Mammary epithelial cell (primary cell): Measurements from ENCODE around the gene TBXAS1.

Experiments used
- EZH2 ChIP-seq: IDR thresholded peaks from 2 replicates; pipeline ENCODE4 v1.6.1; 2012; ENCODE audit warnings: low read length, inconsistent platforms, borderline replicate concordance
- TF ChIP-seq, protein P1 (sequence below), 2 donors: IDR thresholded peaks in 1 of 2; conservative IDR thresholded peaks in 1 of 2; 2 replicates each; pipeline ENCODE4 v1.5.1; 2011 to 2012; ENCODE audit warnings: inconsistent platforms in 2 of 2, low read length in 2 of 2, mild to moderate bottlenecking in 2 of 2, control low read depth in 1 of 2, low read depth in 1 of 2; ENCODE audit not compliant: insufficient read depth in 1 of 2; ENCODE audit errors: extremely low read depth in 1 of 2

DNA sequence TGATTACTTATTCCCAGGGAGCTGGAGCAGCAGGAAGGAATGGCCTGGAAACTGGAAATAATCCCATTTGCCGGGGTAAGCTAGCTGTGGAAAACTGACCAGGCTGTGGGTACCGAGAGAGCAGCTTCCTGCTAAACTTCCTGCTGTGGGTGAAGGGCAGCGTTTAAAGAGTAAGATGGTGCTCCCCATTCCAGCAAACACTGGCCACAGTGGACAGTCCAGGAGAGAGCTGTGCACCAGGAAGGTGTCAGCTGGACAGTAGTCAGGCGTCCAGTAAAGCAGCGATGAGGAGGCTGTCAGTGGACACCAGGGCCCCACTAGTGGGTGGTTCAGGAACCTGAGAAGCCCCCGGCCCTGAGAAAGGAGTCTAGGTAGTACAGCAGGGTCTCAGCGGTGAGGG lies 55.4 kb downstream of the TBXAS1 start:
- TF ChIP-seq EZH2 = no peak
- TF ChIP-seq, protein P1, sequence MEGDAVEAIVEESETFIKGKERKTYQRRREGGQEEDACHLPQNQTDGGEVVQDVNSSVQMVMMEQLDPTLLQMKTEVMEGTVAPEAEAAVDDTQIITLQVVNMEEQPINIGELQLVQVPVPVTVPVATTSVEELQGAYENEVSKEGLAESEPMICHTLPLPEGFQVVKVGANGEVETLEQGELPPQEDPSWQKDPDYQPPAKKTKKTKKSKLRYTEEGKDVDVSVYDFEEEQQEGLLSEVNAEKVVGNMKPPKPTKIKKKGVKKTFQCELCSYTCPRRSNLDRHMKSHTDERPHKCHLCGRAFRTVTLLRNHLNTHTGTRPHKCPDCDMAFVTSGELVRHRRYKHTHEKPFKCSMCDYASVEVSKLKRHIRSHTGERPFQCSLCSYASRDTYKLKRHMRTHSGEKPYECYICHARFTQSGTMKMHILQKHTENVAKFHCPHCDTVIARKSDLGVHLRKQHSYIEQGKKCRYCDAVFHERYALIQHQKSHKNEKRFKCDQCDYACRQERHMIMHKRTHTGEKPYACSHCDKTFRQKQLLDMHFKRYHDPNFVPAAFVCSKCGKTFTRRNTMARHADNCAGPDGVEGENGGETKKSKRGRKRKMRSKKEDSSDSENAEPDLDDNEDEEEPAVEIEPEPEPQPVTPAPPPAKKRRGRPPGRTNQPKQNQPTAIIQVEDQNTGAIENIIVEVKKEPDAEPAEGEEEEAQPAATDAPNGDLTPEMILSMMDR (conservative IDR thresholded peaks at IDR 0.05 in 1 of 2, IDR thresholded peaks at IDR 0.05 in 1 of 2; ENCODE audit: extremely low read depth in 1 of 2, insufficient read depth in 1 of 2, low read depth in 1 of 2, low read length in 2 of 2) = no peak
